HEK293 (cell line): ENCODE measurements around the gene TMEM143.

ENCODE experiments used
- CTCF ChIA-PET: fragments of 350-600 bp; formaldehyde crosslinking; extraction: SDS; loops from one replicate; lab custom pipeline; 2021; ENCODE audit warnings: antibody characterized with exemption; lab: Yijun Ruan, JAX
- POLR2A ChIA-PET: fragments of 300-600 bp; formaldehyde crosslinking; extraction: SDS; loops from one replicate; lab custom pipeline; 2020; ENCODE audit warnings: antibody characterized with exemption, inconsistent platforms; lab: Yijun Ruan, JAX
- H3K27ac ChIP-seq: fragments of 200-500 bp; sonication (Bioruptor generic); 2 replicates; pipeline ENCODE4 v1.5.1; 2014; ENCODE audit warnings: low read depth, low read length, control low read depth, inconsistent platforms; ENCODE audit errors: extremely low read depth
- H3K36me3 ChIP-seq, 2 experiments: fragments of 200-500 bp in 1 of 2; sonication (Bioruptor generic) in 1 of 2; 1 replicate in 1 of 2; 2 replicates in 1 of 2; pipeline ENCODE4 v1.5.1; 2014 to 2017; ENCODE audit warnings: inconsistent platforms in 2 of 2, low read length in 2 of 2; ENCODE audit not compliant: control insufficient read depth in 2 of 2, insufficient read depth in 1 of 2
- H3K4me1 ChIP-seq: fragments of 200-500 bp; sonication (Bioruptor generic); 2 replicates; pipeline ENCODE4 v1.5.1; 2014; ENCODE audit warnings: mild to moderate bottlenecking, low read length, inconsistent platforms; ENCODE audit not compliant: control insufficient read depth, insufficient read depth
- H3K4me3 ChIP-seq: 2 replicates; pipeline ENCODE4 v1.5.1; 2011; ENCODE audit warnings: low read depth, mild to moderate bottlenecking, control low read depth, low read length, moderate library complexity
- H3K9me3 ChIP-seq: fragments of 200-500 bp; sonication (Bioruptor generic); 2 replicates; pipeline ENCODE4 v1.5.1; 2014; ENCODE audit warnings: low read depth, low read length, inconsistent platforms; ENCODE audit not compliant: control insufficient read depth, insufficient read depth
- BCL11A ChIP-seq: fragments of 450-650 bp; formaldehyde crosslinking; IDR thresholded peaks from 2 replicates; pipeline ENCODE4 v1.5.1; 2016; ENCODE audit warnings: low read depth, missing biosample characterization, missing genetic modification characterization
- GLI2 ChIP-seq: fragments of 450-650 bp; formaldehyde crosslinking; IDR thresholded peaks from 2 replicates; pipeline ENCODE4; 2017; ENCODE audit warnings: missing biosample characterization, missing genetic modification characterization, low read depth, borderline replicate concordance
- GLIS2 ChIP-seq: fragments of 450-650 bp; formaldehyde crosslinking; IDR thresholded peaks from 2 replicates; pipeline ENCODE4 v1.5.1; 2016; ENCODE audit warnings: missing biosample characterization, missing genetic modification characterization
- HOXC10 ChIP-seq: sonication (generic); formaldehyde crosslinking; IDR thresholded peaks from 2 replicates; pipeline ENCODE4 v1.8.1; 2023; ENCODE audit warnings: mild to moderate bottlenecking, missing genetic modification reagents
- KLF1 ChIP-seq: fragments of 450-650 bp; formaldehyde crosslinking; IDR thresholded peaks from 2 replicates; pipeline ENCODE4 v1.5.1; 2016; ENCODE audit warnings: missing biosample characterization, missing genetic modification characterization
- KLF10 ChIP-seq: fragments of 450-650 bp; IDR thresholded peaks from 2 replicates; pipeline ENCODE4 v1.5.1; 2018; ENCODE audit warnings: missing biosample characterization, mild to moderate bottlenecking, missing genetic modification characterization
- KLF16 ChIP-seq: fragments of 450-650 bp; formaldehyde crosslinking; IDR thresholded peaks from 2 replicates; pipeline ENCODE4 v1.5.1; 2017; ENCODE audit warnings: missing biosample characterization, missing genetic modification characterization
- KLF8 ChIP-seq: fragments of 450-650 bp; formaldehyde crosslinking; IDR thresholded peaks from 2 replicates; pipeline ENCODE4 v1.5.1; 2016; ENCODE audit warnings: missing biosample characterization, missing genetic modification characterization
- SETDB1 ChIP-seq: IDR thresholded peaks from one replicate; pipeline ENCODE4 v1.6.1; 2017; ENCODE audit warnings: mild to moderate bottlenecking, low read length, moderate library complexity, mixed read lengths; ENCODE audit not compliant: insufficient read length
- SP2 ChIP-seq: fragments of 450-650 bp; formaldehyde crosslinking; IDR thresholded peaks from 2 replicates; pipeline ENCODE4 v1.5.1; 2016; ENCODE audit warnings: missing biosample characterization, missing genetic modification characterization
- SP3 ChIP-seq: fragments of 450-650 bp; formaldehyde crosslinking; IDR thresholded peaks from 2 replicates; pipeline ENCODE4 v1.5.1; 2016; ENCODE audit warnings: missing biosample characterization, missing genetic modification characterization
- SP7 ChIP-seq: fragments of 450-650 bp; formaldehyde crosslinking; IDR thresholded peaks from 2 replicates; pipeline ENCODE4 v1.5.1; 2016; ENCODE audit warnings: missing biosample characterization, missing genetic modification characterization
- ZBTB8A ChIP-seq: fragments of 450-650 bp; formaldehyde crosslinking; IDR thresholded peaks from 2 replicates; pipeline ENCODE4 v1.5.1; 2016; ENCODE audit warnings: missing biosample characterization, missing genetic modification characterization
- ZFP37 ChIP-seq: fragments of 450-650 bp; formaldehyde crosslinking; IDR thresholded peaks from 2 replicates; pipeline ENCODE4 v1.5.1; 2016; ENCODE audit warnings: missing biosample characterization, missing genetic modification characterization
- ZNF10 ChIP-seq: fragments of 450-650 bp; formaldehyde crosslinking; IDR thresholded peaks from 2 replicates; pipeline ENCODE4 v1.5.1; 2017; ENCODE audit warnings: missing biosample characterization, missing genetic modification characterization
- ZNF16 ChIP-seq: fragments of 450-650 bp; formaldehyde crosslinking; IDR thresholded peaks from 2 replicates; pipeline ENCODE4 v1.5.1; 2016; ENCODE audit warnings: low read depth, missing biosample characterization, missing genetic modification characterization
- ZNF302 ChIP-seq: fragments of 450-650 bp; formaldehyde crosslinking; IDR thresholded peaks from 2 replicates; pipeline ENCODE4 v1.5.1; 2016; ENCODE audit warnings: missing biosample characterization, missing genetic modification characterization, low read depth
- ZNF341 ChIP-seq: fragments of 450-650 bp; formaldehyde crosslinking; IDR thresholded peaks from 2 replicates; pipeline ENCODE4; 2016; ENCODE audit warnings: low read depth, missing biosample characterization, missing genetic modification characterization
- ZNF366 ChIP-seq: fragments of 450-650 bp; formaldehyde crosslinking; conservative IDR thresholded peaks from 2 replicates; pipeline ENCODE4 v1.5.1; 2016; ENCODE audit warnings: missing biosample characterization, missing genetic modification characterization
- ZNF433 ChIP-seq: fragments of 450-650 bp; formaldehyde crosslinking; IDR thresholded peaks from 2 replicates; pipeline ENCODE4 v1.5.1; 2016; ENCODE audit warnings: missing biosample characterization, missing genetic modification characterization, low read depth
- ZNF501 ChIP-seq: fragments of 450-650 bp; formaldehyde crosslinking; IDR thresholded peaks from 2 replicates; pipeline ENCODE4 v1.5.1; 2016; ENCODE audit warnings: missing biosample characterization, missing genetic modification characterization
- ZNF530 ChIP-seq: fragments of 450-650 bp; formaldehyde crosslinking; IDR thresholded peaks from 2 replicates; pipeline ENCODE4 v1.5.1; 2016; ENCODE audit warnings: low read depth, missing biosample characterization, missing genetic modification characterization
- ZNF654 ChIP-seq: fragments of 450-650 bp; formaldehyde crosslinking; IDR thresholded peaks from 2 replicates; pipeline ENCODE4 v1.5.1; 2016; ENCODE audit warnings: low read depth, missing biosample characterization, missing genetic modification characterization
- ZNF785 ChIP-seq: fragments of 450-650 bp; formaldehyde crosslinking; IDR thresholded peaks from 2 replicates; pipeline ENCODE4 v1.5.1; 2016; ENCODE audit warnings: missing biosample characterization, missing genetic modification characterization
- ZSCAN30 ChIP-seq: fragments of 450-650 bp; IDR thresholded peaks from 2 replicates; pipeline ENCODE4 v1.5.1; 2018; ENCODE audit warnings: missing biosample characterization, mild to moderate bottlenecking, missing genetic modification characterization, moderate library complexity
- ZXDB ChIP-seq: fragments of 450-650 bp; formaldehyde crosslinking; IDR thresholded peaks from 2 replicates; pipeline ENCODE4 v1.5.1; 2016; ENCODE audit warnings: missing biosample characterization, missing genetic modification characterization
- TF ChIP-seq, protein P1 (sequence below): fragments of 450-650 bp; formaldehyde crosslinking; optimal IDR thresholded peaks from 2 replicates; pipeline ENCODE3; 2016; ENCODE audit warnings: missing biosample characterization, mild to moderate bottlenecking, missing genetic modification characterization
- TF ChIP-seq, protein P2 (sequence below): fragments of 450-650 bp; formaldehyde crosslinking; IDR thresholded peaks from 2 replicates; pipeline ENCODE4 v1.5.1; 2016; ENCODE audit warnings: missing biosample characterization, missing genetic modification characterization
- TF ChIP-seq, protein P3 (sequence below): fragments of 450-650 bp; formaldehyde crosslinking; IDR thresholded peaks from 2 replicates; pipeline ENCODE4 v1.5.1; 2016; ENCODE audit warnings: missing biosample characterization, missing genetic modification characterization

Gene TMEM143

DNA sequence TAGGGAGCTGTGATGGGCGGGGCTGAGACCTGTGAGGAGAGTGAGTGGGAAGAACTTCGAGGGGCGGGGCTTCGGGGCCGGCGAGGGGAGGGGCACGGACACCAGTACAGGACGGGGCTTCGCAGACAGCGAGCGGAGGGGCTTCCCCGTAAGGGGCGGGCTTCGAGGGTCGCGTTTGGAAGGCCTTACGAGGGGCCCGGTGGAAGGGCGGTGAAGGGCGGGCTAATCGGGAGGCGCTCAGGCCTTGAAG is 42.4 kb downstream of the TMEM143 start:
- no peaks in the 10 kb centered on the region for H3K9me3 ChIP-seq
- CTCF ChIA-PET, result interaction anchor here (0.6 to 5.7 kb wide), 12 partner anchors 8 to 281 kb away, joined by 4 to 48 read pairs (median 6); partner anchors contain the start of gene KDELR1
- peaks cover 18% of the 10 kb centered on the region for H3K4me1 ChIP-seq

DNA sequence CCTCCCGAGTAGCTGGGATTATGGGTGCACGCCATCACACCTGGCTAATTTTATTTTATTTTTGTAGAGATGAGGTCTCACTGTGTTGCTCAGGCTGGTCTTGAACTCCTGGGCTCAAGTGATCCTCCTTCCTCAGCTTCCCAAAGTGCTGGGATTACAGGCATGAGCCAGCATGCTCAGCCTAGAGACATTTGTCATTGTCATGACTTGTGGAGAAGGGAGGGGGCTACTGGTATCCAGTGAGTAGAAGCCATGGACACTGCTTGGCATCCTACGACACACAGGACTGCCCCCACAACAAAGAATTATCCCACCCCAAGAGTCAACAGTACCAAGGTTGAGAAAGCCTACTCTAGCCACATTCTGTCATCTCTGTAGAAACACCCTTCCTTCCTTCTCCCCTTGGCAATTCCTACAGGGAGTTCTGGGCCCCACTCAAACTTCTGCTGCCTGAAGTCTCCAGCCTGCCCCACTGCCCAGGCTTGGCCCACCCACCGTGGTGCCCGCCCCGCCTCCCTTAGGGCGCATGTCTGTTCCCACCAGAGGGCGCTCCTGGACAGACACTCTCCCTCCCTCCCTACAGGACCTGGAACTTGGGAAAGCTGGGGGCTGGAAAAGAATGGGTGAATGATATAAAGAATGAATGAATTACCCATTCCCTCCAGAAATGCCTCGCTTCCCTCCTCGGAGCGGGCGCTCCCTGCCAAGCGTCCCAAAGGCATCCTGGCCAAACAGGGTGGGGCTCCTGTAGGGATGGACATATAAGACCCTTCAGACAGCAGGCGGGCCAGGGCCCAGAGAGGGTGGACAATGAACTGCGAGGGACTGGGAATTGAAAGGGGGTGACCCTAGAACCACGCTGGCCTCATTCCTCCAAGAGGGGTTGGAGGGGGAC is 43.8 kb downstream of the TMEM143 start:
- Histone ChIP-seq H3K9me3 (no peaks in the 10 kb centered on the region), H3K4me3 (no peak overlapping the region), H3K27ac (no peak overlapping the region), H3K4me1 (peaks cover 10% of the 10 kb centered on the region), H3K36me3 (no peaks in the 10 kb centered on the region)
- CTCF ChIA-PET, result interaction anchor here (0.5 to 7.6 kb wide), 23 partner anchors 8 to 656 kb away, joined by 3 to 104 read pairs (median 4); partner anchors contain the start of genes KDELR1, SYNGR4 and TMEM143
- POLR2A ChIA-PET, result interaction anchor here (1.0 to 4.1 kb wide), 3 partner anchors 14 to 72 kb away, joined by 3 to 19 read pairs (median 3); partner anchors contain the start of gene KDELR1
- TF ChIP-seq ZFP37 (tag by site-specific recombination), result no peak
- peak; percentile 53; the same call in 1 of the 2 replicates for TF ChIP-seq GLIS2
- peak; percentile 67 for TF ChIP-seq ZNF366 (tag by site-specific recombination)
- peak; percentile 55 for TF ChIP-seq KLF8 (tag by site-specific recombination)
- TF ChIP-seq KLF1, result peak; percentile 25; the same call in 1 of the 2 replicates
- peak; percentile 29; the same call in 1 of the 2 replicates for TF ChIP-seq KLF10
- no peak for TF ChIP-seq ZNF785
- TF ChIP-seq SP3 (tag by site-specific recombination), result peak; percentile 74
- peak; percentile 43; the same call in 1 of the 2 replicates for TF ChIP-seq SP7 (tag by site-specific recombination)
- peak; percentile 73 for TF ChIP-seq KLF16 (tag by site-specific recombination)
- peak; percentile 63 for TF ChIP-seq ZNF654 (tag by site-specific recombination)
- TF ChIP-seq, protein P1, sequence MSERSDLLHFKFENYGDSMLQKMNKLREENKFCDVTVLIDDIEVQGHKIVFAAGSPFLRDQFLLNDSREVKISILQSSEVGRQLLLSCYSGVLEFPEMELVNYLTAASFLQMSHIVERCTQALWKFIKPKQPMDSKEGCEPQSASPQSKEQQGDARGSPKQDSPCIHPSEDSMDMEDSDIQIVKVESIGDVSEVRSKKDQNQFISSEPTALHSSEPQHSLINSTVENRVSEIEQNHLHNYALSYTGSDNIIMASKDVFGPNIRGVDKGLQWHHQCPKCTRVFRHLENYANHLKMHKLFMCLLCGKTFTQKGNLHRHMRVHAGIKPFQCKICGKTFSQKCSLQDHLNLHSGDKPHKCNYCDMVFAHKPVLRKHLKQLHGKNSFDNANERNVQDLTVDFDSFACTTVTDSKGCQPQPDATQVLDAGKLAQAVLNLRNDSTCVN (tag by site-specific recombination), result no peak
- TF ChIP-seq ZNF433 (tag by site-specific recombination), result no peak
- no peak for TF ChIP-seq HOXC10 (CRISPR knock-in tag)
- TF ChIP-seq ZNF302, result no peak
- TF ChIP-seq GLI2 (tag by site-specific recombination), result no peak
- TF ChIP-seq, protein P2, sequence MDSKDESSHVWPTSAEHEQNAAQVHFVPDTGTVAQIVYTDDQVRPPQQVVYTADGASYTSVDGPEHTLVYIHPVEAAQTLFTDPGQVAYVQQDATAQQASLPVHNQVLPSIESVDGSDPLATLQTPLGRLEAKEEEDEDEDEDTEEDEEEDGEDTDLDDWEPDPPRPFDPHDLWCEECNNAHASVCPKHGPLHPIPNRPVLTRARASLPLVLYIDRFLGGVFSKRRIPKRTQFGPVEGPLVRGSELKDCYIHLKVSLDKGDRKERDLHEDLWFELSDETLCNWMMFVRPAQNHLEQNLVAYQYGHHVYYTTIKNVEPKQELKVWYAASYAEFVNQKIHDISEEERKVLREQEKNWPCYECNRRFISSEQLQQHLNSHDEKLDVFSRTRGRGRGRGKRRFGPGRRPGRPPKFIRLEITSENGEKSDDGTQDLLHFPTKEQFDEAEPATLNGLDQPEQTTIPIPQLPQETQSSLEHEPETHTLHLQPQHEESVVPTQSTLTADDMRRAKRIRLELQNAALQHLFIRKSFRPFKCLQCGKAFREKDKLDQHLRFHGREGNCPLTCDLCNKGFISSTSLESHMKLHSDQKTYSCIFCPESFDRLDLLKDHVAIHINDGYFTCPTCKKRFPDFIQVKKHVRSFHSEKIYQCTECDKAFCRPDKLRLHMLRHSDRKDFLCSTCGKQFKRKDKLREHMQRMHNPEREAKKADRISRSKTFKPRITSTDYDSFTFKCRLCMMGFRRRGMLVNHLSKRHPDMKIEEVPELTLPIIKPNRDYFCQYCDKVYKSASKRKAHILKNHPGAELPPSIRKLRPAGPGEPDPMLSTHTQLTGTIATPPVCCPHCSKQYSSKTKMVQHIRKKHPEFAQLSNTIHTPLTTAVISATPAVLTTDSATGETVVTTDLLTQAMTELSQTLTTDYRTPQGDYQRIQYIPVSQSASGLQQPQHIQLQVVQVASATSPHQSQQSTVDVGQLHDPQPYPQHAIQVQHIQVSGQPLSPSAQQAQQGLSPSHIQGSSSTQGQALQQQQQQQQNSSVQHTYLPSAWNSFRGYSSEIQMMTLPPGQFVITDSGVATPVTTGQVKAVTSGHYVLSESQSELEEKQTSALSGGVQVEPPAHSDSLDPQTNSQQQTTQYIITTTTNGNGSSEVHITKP, result peak; percentile 41
- TF ChIP-seq, protein P3, sequence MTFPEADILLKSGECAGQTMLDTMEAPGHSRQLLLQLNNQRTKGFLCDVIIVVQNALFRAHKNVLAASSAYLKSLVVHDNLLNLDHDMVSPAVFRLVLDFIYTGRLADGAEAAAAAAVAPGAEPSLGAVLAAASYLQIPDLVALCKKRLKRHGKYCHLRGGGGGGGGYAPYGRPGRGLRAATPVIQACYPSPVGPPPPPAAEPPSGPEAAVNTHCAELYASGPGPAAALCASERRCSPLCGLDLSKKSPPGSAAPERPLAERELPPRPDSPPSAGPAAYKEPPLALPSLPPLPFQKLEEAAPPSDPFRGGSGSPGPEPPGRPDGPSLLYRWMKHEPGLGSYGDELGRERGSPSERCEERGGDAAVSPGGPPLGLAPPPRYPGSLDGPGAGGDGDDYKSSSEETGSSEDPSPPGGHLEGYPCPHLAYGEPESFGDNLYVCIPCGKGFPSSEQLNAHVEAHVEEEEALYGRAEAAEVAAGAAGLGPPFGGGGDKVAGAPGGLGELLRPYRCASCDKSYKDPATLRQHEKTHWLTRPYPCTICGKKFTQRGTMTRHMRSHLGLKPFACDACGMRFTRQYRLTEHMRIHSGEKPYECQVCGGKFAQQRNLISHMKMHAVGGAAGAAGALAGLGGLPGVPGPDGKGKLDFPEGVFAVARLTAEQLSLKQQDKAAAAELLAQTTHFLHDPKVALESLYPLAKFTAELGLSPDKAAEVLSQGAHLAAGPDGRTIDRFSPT (tag by site-specific recombination), result peak; percentile 83
- peak; percentile 43 for TF ChIP-seq SP2
- TF ChIP-seq ZNF10 (tag by site-specific recombination), result peak; percentile 95
- TF ChIP-seq ZBTB8A (tag by site-specific recombination), result peak; percentile 99
- TF ChIP-seq ZSCAN30 (tag by site-specific recombination), result peak; percentile 63; the same call in 1 of the 2 replicates

More for the DNA sequence above, 42.4 kb downstream of the TMEM143 start:
- POLR2A ChIA-PET, result interaction anchor here (0.6 to 2.7 kb wide), 19 partner anchors 9 to 1212 kb away, joined by 3 to 49 read pairs (median 4); partner anchors contain the start of genes GRWD1, KDELR1, RPL18 and SPHK2
- Histone ChIP-seq H3K27ac (peak overlapping the region; percentile 88), H3K4me3 (peak overlapping the region; percentile 49), H3K36me3 (no peaks in the 10 kb centered on the region)
- TF ChIP-seq SETDB1, result no peak
- no peak for TF ChIP-seq BCL11A
- TF ChIP-seq ZNF341 (tag by site-specific recombination), result 0 out of 2 replicates have a peak, but pooled peaks have one; percentile 56
- peak; percentile 88 for TF ChIP-seq ZXDB
- TF ChIP-seq ZNF16 (tag by site-specific recombination), result no peak
- peak; percentile 78 for TF ChIP-seq SP2
- 0 out of 2 replicates have a peak, but pooled peaks have one; percentile 11 for TF ChIP-seq ZNF501 (tag by site-specific recombination)
- no peak for TF ChIP-seq ZNF530
